Measurements from ENCODE around the gene LAG3.
A peak's percentile ranks its signal among the peaks of the same experiment; 100 is the strongest.

The LAG3 gene

DNA sequence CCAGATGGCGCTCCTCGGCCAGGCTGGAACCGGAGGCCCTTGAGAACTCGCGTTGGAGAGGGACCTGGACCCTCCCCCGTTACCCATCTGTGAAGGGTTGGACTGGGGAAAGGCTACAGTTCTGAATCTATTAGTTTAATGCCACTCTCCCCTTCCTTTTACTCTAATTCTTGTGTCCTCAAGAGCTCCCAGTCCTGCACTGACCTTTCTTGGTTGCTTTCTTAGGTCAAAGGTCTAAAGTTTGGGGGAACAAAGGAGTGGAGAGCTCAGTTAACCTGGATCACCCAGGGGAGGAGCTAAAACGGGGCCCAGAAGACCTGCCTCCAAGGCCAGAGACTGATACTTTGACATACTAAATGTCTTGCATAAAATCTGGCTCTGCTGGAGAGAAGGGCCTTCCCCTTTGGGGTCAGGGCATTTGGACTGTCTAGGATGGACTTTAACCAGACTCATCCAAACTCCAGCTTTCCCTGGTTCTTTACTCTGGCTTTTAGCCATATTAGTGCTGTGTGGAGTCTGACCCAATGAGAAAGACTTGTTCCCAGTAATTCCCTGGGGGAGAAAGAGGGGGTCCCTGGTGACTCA lies 18.5 kb upstream of the LAG3 start:
- no peak for DNase-seq (ENCODE audit: low spot score)

DNA sequence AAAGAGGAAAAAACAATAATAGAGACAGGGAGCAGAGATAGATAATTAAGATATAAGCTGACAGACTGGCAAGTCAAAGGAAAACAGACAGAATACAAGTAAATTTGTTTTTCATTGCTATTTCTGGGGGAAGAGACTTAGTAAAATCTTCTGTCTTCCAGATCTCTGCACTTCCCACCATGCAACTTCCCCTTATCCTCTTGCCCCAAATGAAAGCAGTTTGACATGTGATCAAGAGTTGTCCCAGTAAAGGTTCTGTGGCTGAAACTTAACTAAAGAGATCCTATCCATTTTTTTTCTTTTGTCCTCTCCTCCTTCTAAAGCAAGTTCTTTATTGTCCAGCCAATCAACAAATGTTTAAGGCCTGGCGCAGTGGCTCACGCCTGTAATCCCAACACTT lies 17.9 kb upstream of the LAG3 start:
- DNase-seq (ENCODE audit: low spot score): no peak

DNA sequence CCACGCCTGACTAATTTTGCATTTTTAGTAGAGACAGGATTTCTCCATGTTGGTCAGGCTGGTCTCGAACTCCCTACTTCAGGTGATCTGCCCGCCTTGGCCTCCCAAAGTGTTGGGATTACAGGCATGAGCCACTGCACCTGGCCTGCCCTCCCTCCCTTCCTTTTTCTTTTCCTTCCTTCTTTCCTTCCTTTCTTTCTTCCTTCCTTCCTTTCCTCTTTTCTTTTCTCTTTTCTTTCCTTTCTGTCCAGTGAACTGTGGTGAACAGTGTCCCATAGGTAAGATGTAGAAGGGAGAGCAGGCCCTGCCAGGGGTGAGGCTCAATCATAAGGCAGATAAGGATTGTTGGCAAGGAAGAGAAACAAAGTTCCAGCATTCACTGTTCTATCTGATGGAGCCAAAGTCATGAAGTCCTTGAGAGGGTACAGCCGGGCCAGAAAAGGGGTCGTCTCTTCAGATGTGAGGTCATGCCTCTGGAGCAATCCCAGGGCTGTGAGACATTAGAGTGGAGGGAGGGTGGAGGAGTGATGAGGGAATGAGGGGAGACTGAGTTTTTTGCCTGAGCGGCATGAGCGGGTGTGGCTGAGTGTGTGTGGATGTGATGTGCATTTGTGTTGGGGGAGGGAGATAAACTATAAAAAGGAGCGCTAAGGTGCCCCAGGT lies 15.2 kb upstream of the LAG3 start:
- no peak for DNase-seq (ENCODE audit: low spot score)

DNA sequence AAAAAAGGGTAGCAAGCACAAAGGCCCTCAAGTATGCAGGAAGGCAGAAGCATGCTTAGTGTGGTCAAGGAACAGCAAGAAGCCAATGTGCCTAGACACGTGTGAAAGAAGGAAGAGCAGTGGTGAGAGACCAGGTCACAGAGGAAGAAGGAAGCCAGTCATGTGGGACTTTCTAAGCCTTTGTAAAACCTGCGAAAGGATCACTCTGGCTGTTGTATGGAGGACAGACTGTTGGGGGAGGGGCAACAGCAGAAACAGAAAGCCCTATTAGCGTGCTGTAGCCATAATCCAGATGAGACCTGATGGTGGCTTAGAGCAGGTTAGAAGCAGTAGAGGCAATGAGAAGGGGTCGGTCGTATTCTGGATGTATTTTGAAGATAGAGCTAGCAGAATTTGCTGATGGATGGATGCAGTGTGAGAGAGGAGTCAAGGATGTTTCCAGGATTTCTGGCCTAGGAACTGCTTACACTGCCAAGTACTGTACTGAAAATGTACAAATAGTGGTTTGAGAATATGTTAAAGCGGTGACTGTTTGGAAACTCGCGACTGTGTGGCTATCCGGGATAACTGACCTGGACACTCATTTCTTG lies 13.7 kb upstream of the LAG3 start:
- DNase-seq (ENCODE audit: low spot score): no peak

DNA sequence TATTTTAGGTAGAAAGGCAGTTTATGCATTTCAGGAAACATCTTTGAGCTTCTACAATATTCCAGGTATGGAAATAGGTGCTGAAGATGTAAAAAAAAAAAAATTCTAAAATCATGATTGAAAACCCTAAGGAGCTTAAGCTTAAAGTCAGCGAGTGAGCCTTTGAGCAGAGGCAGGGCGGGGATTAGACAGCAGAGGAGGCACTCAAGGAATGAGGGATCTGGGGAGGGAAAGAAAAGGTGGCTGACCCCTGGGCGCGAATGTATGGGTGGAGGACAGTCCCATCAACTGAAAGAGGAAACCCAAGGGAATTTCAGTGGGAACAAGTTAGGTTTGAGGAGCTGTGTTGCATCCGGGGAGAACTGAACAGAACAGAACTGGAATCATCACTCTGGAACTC lies 12.6 kb upstream of the LAG3 start:
- DNase-seq (ENCODE audit: low spot score): no peak

DNA sequence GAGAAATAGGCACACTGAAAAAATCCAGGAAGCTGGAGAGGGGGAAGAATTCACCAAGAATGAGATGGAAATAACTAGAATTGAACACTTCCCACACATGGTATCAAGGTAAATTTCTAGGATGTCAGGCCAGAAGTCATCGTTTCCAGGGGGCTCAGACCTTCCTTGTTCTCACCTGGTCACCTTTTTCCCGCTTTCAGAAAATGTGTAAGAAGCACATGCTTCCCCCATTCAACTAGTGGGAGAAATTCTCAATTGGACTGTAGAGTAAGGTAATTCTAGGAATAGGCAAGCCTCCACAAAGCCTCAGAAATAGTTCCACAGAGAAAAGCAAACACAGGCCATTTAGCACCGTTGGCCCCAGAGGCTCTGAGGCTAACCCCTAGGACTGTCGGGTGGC lies 8.9 kb upstream of the LAG3 start:
- DNase-seq (ENCODE audit: low spot score): no peak

DNA sequence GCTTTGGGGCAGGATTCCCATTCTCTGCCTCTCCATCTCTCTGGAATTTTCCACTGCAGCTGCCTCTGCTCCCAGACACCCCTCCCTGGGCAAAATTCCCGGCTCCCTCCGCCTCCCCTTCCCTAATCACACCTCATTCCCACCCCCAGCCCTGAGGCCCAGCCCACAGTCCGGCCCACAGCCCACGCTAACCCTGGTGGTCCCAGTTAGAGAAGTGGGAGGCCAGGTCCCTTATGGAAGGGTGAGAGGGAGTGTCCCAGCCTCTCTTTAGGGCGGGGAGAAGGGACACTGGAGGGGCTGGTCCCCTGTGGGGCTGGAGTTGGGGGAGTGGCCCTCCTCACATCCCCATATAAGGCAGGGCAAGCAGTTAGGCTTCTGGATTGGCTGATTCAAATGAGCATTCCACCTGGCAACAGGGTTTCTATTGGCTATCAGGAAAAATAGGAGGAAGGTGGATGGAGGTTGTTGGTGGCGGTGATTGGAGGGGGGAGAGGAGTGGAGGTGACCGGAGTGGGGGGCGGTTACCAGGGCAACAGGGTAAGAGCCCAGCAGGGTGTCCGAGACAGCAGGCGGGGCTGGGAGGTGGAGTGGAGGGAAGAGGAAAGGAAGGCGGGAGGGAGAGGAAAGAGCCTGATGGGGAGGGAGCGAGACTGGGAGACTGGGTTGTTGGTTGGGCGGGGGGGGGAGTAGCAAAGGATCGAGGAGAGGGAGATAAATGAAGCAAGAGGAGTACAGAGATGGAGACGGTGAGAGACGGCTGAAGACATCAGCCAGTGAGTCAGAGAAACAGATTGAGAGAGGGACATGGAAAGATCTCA lies 8.1 kb upstream of the LAG3 start:
- peak; percentile 98 for DNase-seq (ENCODE audit: low spot score)

DNA sequence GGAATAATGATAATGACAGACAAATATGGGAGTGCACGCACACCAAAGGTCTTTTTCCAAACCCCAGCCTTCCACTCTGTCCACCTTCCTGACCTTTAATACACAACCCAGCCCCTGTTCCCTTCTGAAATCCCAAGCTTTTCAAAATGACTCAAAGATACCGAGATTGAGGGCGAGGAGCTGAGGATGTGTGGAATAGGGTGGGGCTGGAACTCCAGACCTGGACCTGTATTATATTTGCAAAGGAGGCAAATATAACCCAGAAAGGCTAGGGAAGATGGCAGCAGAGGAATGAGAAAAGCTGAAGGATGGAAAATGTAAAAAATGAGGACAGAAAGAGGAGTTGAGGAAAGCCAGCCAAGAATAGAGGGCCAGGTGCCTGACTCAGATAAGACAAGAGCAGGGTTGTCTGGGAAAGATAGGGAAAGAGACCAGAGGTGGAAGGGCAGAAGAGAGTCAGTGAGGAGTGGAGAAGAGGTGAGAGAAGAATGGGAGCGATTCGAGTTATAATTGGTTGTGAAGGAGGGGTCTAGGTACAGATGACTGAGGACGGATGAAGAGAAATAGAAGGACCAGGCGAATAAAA lies 7.2 kb upstream of the LAG3 start:
- DNase-seq (ENCODE audit: low spot score): peak; percentile 39

DNA sequence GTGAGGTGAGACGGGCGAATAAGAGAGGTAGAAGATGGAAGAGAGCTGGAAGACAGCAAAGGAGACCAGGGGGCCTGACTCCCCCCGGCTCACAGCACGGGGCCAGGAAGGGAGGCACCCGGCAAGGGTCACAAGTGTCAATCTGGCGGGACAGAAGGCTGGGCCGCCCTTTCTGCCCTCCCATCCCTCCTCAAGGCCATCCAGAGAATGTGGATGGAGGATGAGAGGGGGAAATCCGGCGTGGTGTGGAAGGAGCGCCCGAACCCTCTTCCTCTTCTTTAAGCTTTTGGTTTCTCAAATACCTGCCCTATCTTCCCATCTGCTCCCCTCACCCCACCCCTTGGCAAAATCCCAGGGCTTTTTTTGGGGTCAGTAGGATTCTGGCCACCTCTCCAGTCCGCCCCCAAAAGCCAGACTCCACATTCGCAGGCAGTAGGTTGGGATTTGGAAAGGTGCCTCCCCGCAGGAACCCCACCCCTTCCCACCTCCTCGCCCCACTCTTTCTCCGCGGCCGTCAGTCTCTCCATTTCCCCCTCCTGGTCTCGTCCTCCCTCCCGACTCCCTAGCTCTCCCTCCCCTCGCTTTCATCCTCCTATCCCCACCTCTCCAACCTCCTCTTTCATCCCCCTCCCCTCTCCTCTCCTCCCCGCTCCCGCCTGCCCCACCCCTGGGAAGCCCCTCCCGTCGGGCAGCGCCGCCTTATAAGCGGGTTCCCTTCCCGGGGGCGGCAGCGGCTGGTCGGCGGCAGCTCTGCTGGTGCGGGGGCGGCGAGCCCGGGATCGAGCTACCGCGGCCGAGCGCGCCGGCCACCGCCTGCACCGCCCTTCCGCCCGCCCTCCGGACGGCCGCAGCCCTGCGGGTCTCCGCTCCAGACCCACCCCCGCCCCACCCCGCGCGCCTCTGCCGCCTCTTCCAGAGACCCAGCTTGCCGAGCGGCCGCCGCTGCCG lies 6.4 kb upstream of the LAG3 start, which contains the start of gene PTMS:
Gene PTMS, plus strand, starts transcription at position 730 of the 948 bp plus-strand sequence. CDS start 343 bp downstream, outside the sequence.
- DNase-seq (ENCODE audit: low spot score): peak; percentile 90

DNA sequence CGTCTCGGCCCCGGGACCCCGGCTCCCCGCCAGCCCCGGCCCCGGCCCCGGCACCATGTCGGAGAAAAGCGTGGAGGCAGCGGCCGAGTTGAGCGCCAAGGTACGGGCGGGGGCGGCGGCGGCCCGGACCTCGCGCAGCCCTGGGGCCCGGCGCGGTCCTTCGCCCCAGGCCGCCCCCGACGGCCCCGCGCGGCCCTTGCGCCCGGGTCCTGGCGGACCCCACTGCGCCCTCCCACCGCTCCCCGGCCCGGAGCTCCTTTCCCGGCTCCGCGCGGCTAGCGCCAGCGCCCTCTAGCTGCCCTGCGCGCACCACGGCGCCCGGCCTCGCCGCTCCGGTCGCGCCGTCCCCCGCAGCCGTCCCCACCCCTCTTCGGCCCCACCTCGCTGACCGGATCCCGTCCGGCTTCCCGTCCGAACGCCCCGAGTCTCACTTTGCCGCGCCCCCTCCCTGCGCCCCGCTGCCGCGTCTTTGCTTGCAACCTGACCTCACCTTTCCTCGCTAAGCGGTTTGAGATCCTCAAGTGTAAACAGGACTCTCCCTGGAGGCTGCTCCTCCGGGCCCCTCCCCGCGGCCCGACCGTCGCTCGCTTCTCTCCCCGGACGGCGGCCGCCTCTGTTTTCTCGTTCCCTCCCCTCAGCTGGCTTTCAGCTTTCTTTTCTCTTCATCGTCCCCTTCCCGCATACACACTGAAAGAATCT lies 5.5 kb upstream of the LAG3 start:
- DNase-seq (ENCODE audit: low spot score): peak; percentile 74

DNA sequence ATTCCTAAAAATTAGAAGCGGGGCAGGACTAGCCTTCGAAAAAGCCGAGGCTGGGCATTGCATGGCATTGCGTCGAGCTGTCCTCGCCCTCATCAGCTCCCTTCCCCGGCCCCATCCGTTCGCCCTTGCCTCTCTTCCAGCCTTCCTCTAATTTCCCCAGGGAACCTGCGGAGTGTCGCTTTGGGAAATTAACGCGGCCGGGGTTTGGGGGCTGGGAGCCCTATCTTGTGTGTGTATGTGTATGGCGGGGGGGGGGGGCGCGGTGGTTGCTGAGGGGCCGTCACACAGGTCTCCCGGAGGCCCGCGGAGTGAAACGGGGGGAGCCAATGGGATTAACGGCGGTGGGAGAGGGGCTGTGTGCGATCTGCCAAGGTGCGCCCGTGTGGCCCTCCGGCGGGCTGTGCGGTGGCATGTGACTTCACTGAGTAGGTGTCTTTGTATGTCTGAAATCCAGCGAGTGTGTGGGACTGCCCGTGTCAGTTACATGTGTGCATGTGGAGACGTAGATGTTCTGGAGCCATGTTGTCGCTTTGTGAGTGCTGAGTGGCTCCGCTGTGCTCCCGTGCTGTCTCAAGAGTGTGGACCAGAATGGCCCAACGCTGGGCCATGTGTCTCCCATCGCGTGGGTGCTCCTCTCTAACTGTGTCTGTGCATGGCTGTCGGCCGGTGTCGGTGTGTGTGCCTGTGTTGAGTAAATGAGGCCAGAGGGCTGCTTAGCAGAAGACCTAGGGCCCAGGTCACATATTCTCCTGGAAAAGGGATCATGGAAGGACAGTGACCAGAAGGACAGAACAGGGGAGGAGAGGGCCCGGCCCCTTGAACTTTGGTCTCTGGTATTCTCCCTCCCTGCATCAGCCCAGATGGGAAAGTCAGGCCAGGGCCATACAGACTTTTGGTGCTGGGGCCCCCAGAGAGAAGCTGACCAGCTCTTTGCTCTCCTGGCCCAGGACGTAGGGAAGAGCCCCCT lies 4.7 kb upstream of the LAG3 start:
- peak; percentile 83 for DNase-seq (ENCODE audit: low spot score)

DNA sequence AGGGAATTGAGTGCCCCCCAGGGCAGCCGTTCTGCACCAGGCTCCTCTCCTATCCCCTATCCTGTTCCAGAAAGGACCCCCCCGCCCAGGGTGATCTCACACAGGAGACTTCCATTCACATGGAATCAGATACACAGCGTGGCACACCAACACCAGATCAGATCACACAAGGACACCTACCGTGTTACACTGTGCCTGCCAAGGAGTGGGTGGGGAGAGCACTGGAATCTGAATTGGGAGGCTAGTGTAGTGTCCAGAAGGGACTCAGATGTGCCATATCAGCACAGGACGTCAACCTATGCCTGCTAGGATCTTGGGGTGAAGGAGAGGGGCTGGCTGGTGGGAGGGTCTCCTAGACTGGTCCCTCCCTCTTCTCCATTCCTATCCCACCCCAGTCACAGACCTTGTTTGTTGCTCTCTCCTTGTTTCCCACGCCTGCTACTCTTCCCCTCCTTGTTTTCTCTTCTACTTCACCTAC lies 3.8 kb upstream of the LAG3 start:
- DNase-seq (ENCODE audit: low spot score): peak; percentile 42

DNA sequence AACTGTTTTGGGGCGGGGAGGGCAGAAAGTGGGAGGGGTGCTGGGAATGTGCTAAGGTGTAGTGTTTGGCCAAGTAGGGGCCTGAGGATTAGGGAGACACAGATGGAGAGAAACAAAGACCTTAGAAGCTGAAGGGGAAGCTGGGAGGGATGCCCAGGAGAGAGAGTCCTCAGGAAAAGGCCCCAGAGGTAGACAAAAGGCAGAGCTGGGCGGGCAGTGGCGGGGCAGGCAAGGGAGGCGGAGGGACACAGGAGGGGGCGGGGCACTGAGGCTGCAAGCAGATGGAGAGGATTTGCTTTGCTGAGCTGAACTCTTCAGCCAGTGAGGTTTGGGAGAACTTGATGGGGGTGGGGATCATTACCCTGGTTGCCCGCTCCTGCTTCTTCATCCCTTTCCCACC lies 3.3 kb upstream of the LAG3 start:
- peak; percentile 56 for DNase-seq (ENCODE audit: low spot score)

DNA sequence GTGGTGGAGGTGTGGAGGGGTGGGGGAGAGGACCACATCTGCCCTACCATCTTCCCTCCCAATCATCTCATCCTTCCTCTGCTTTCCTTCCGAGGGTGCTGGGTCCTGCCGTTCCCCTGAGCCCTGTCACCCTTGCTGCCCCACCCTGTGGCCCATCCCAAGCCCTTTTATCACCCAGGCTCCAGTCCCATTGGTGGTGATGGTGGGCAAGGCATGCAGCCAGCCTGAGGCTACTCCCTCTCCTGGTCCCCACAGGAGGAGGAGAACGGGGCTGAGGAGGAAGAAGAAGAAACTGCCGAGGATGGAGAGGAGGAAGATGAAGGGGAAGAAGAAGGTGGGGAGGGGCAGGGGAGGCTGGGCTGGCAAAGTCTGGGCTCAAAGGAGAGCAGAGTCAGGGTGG lies 2.7 kb upstream of the LAG3 start:
- no peak for DNase-seq (ENCODE audit: low spot score)

DNA sequence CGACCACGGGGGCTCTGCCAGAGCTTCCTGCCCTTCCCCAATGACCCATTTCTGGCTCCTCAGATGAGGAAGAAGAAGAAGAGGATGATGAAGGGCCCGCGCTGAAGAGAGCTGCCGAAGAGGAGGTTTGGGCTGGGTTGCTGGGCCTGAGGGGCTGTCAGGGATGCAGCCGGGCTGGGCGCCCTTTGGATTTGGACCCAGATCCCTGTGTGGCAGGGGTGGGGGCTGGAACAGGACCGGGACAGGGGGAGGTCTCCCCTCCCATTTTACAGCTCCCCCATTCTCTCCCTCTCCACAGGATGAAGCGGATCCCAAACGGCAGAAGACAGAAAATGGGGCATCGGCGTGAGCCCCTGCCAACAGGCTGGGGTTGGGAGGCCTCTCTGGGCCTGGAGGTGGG lies 2.2 kb upstream of the LAG3 start:
- DNase-seq (ENCODE audit: low spot score): no peak

DNA sequence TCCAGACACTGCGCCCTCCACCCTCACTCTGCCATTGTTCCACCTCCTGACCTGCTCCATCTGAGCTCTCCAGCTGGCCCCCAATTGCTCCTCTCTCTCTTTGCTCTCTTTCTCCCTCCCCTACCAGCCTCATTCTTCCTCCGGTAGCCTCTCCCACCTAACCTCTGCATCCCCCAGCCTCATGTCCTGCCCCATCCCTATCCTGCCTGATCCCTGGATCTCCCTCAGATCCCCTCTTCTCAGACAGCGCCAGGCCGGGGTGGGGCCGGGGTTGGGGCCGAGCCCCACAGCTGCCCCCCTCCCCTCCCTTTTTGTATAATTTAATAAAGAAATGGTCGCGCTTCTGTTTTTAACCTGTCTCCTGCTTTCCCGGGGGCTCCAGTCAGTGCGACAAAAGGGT lies 1.7 kb upstream of the LAG3 start:
- no peak for DNase-seq (ENCODE audit: low spot score)

DNA sequence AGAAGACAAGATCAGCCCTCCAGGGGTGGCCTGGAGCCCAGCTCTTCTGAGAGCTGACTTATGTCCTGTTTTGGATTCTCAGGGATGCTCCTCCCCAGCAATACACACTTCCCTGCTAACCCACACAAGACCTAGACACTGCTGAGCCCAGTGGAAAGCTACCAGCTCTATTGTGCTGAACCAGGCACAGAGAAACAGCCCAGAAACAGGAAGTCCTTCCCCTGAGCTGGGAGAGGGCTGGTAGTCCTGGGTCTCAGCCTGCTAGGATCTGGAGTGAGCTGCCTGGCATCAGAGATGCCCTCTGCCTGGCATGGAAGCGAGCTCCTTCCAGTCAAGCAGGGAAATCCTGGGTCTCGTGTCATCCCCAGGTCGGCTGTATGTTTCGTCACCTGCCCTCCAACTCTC lies 1.2 kb upstream of the LAG3 start:
- no peak for DNase-seq (ENCODE audit: low spot score)

DNA sequence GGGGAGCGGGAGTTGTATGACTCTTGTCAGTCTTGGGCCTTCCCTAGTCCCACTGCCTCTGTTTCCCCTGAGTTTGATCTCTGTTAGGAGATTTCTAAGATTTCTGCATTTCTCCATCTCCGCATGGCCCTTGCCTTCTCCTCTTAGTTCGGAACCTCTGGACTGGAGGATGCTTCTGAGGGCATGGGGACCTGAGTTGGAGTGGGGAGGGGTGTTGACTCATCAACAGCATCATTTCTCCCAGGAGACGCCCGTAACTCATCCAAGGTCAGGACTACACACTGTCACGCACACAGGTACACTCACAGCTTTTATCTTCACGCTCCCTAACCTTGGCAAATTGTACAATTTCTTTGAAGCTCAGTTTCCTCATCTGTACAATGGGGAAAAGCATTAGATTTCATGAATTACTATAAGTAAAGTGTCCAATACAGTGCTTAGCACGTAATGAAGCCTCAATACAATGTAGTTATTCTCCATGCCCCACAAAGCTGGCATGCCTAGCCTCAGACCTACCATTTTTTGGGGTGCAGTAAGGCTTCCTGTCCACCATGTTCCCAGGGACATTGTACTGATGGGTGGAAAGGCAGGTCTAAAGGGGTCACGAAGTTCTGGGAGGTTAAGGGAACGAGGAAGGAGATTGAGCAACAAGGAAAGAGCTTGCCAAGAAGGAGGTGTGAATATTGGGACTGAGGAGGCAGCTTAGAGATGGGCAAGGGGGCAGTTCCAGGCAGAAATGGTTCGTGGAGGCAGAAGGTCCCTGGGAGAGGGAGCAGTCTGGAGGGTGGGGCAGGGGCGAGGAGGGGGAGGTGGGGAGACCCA lies 600 bp upstream of the LAG3 start:
- no peak for DNase-seq (ENCODE audit: low spot score)

Measured in HuH-7.5 (cell line).